Nephron (organoid): ENCODE results near the gene CKS1B.
A peak's percentile ranks its signal among the peaks of the same experiment; 100 is the strongest.

Experiments
- H3K27ac Mint-ChIP-seq, 3 experiments: 2 replicates each; pipeline ENCODE4 v1.8.0; 2020; ENCODE audit warnings: mixed read lengths in 3 of 3, mild to moderate bottlenecking in 2 of 3, moderate library complexity in 1 of 3
- H3K27me3 Mint-ChIP-seq: 2 replicates; pipeline ENCODE4 v1.8.0; 2021; ENCODE audit warnings: low read depth, mild to moderate bottlenecking, moderate library complexity, mixed read lengths
- H3K36me3 Mint-ChIP-seq: 2 replicates; pipeline ENCODE4 v1.8.0; 2020; ENCODE audit warnings: low read depth, mixed read lengths
- H3K4me1 Mint-ChIP-seq: 2 replicates; pipeline ENCODE4 v1.8.0; 2020; ENCODE audit warnings: mixed read lengths
- H3K4me3 Mint-ChIP-seq, 3 experiments: 2 replicates each; pipeline ENCODE4 v1.8.0; 2020; ENCODE audit warnings: mild to moderate bottlenecking in 3 of 3, mixed read lengths in 3 of 3, moderate library complexity in 2 of 3
- H3K9me3 Mint-ChIP-seq: 2 replicates; pipeline ENCODE4 v1.8.0; 2020; ENCODE audit warnings: mixed read lengths
- TF ChIP-seq, protein P1 (sequence below), 3 experiments: fragments of 200-600 bp; sonication (generic); IDR thresholded peaks; one replicate each; pipeline ENCODE4 v1.5.0; 2021; ENCODE audit warnings: antibody characterized with exemption in 3 of 3; ENCODE audit not compliant: unreplicated experiment in 3 of 3

Gene CKS1B

DNA sequence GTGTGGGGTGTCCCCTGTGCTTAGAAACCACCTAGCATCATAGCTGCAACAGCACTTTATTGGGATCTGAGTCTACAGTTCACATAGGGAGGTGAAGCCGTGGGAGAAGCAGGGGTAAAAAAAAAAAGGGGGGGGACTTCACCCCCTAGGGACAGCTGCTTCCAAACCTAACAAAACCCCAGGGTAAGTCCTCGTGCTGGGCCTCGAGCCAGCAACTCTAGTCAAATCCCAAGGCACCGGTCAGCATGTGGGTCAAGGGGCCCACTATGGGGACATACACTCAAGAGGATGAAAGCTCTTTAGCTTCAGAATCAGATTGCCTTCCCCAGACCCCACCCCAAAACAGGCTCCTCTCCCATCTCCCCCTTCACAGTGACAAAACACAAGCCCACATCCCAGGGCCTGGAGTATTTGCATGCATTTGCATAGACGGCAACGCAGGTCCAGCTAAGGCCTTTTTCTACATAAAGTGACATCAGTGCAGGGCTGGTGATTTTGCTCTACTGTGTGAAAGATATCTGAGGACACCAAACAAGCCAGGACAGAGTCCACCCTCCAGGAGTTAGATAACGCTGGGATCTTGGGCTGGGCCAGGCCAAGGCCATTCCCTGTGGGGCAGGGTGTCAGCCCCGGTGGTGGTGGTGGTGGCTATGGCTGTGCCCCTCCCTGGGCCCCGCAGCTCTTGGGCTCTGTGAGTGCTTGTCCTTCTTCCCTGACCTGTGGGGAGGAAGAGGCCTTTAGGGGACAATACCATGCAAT lies 29.9 kb upstream of the CKS1B start:
- peaks cover 32% of the 10 kb centered on the region for H3K4me1 Mint-ChIP-seq
- no peaks in the 10 kb centered on the region for H3K9me3 Mint-ChIP-seq
- peak overlapping the region; percentile 79 to 87 (median 83) for H3K27ac Mint-ChIP-seq
- TF ChIP-seq, protein P1, sequence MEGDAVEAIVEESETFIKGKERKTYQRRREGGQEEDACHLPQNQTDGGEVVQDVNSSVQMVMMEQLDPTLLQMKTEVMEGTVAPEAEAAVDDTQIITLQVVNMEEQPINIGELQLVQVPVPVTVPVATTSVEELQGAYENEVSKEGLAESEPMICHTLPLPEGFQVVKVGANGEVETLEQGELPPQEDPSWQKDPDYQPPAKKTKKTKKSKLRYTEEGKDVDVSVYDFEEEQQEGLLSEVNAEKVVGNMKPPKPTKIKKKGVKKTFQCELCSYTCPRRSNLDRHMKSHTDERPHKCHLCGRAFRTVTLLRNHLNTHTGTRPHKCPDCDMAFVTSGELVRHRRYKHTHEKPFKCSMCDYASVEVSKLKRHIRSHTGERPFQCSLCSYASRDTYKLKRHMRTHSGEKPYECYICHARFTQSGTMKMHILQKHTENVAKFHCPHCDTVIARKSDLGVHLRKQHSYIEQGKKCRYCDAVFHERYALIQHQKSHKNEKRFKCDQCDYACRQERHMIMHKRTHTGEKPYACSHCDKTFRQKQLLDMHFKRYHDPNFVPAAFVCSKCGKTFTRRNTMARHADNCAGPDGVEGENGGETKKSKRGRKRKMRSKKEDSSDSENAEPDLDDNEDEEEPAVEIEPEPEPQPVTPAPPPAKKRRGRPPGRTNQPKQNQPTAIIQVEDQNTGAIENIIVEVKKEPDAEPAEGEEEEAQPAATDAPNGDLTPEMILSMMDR (IDR thresholded peaks at IDR 0.05; ENCODE audit: unreplicated experiment in 3 of 3) = no peak
- H3K36me3 Mint-ChIP-seq = peaks cover 11% of the 10 kb centered on the region
- no peaks in the 10 kb centered on the region for H3K27me3 Mint-ChIP-seq
- H3K4me3 Mint-ChIP-seq = no peak overlapping the region

DNA sequence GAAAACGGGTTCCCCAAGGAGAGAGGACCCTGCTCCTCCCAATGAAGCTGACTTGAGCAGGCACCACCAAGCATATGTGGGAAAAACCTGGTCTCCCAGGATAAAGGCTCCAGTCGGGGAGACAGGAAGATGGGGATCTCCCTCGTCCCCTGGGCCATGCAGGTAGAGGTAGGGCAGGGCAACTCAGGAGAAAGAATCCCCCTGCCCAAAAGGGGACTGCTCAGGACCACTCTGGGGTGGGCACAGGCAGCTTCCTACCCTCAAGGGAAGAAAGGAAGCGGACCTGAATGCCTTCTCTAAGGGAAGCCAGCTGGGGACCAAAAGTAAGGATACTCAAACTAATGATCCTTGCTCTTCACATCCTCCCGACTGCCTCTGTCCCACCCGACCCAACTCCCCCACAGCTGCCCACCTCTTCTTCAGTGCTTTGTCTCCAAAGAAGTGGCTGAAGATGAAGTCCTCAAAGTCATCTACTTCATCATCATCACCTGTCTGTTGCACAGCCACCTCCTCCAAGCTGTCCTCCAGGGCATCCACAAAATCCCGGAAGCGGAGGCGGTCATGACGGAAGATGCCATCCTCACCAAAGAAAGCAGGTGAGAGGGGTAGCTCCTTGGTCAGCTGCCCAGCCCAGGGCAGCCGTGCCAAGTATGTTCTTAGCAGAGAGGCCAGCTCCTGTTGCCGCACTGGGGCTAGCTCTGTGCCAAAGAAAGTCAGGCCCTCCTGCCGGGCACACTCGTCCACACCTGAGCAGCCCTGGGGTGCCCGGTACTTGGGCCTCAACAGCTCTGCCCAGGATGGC lies 29.1 kb upstream of the CKS1B start:
- Mint-ChIP-seq H3K27me3 (no peaks in the 10 kb centered on the region), H3K4me1 (peaks cover 30% of the 10 kb centered on the region), H3K36me3 (peaks cover 11% of the 10 kb centered on the region), H3K9me3 (no peaks in the 10 kb centered on the region), H3K27ac (peak overlapping the region in 2 of 3 experiments; percentile 79 to 87), H3K4me3 (no peak overlapping the region)
- TF ChIP-seq, protein P1 (IDR thresholded peaks at IDR 0.05; ENCODE audit: unreplicated experiment in 3 of 3) = no peak

DNA sequence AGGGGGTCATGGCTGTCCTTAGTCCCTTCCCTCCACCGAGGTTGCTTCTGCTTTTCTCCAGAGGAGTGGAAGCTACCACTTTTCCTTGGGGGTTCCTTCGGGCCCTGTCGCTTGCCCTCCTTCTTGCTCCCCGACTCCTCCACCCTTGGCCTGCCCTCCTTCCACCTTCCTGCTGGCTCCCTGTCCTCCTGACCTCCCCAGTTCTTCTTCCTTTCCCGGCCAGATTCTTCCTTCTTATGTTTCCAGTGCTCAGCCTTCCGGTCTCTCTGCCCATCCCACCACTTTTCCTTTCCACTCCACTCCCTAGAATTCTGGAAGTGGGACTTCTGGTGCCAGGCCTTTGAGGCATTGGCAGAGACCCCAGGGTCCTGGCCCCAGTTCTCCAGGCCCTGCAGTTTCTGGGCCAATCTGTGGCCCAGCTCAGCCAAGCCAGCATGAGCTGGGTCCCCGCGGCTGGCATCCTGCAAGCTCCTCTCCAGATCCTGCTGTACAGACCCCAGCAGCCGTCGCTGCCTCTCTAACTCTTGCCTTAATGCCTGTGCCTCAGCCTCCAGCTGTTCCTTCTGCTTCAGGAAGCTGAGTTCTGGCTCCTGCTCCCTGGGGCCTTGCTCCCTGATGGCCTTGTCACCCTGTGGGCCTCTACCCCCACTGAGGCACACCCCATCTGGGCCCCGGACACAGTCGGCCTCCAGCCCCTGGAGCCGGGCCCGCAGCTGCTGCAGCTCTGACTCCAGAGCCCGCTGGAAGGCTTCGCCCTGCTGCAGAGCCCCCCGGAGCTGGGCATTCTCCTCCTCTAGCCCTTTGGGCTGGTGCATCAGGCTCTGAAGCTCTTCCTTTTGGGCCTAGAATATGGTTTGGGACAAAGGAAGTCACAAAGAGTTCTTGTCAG lies 28.3 kb upstream of the CKS1B start:
- TF ChIP-seq, protein P1 (IDR thresholded peaks at IDR 0.05; ENCODE audit: unreplicated experiment in 3 of 3) = no peak
- H3K4me1 Mint-ChIP-seq = peaks cover 22% of the 10 kb centered on the region
- H3K27me3 Mint-ChIP-seq = no peaks in the 10 kb centered on the region
- H3K27ac Mint-ChIP-seq = peak overlapping the region in 2 of 3 experiments; percentile 5 to 20
- peaks cover 16% of the 10 kb centered on the region for H3K36me3 Mint-ChIP-seq
- H3K4me3 Mint-ChIP-seq = no peak overlapping the region
- H3K9me3 Mint-ChIP-seq = no peaks in the 10 kb centered on the region

DNA sequence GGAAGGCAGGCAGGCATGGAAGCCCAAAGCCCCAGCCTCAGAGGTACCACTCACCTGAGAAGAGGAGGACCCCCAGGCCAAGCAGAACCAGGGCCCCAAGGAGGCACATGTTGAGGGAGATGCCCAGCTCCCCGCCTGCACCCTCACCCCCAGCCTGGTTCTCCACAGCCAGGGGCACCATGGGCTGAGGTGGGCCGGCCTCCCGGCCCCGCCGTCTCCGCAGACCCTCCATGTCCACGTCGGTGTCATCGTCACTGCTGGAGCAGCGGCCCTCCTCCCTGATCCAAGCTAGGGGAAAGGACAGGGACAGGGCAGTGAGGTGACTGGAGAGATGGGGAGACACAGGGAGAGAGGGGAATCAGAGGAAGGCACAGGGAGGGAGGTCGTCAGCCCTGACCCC lies 26.4 kb upstream of the CKS1B start:
- no peaks in the 10 kb centered on the region for H3K9me3 Mint-ChIP-seq
- H3K36me3 Mint-ChIP-seq = peaks cover 16% of the 10 kb centered on the region
- no peaks in the 10 kb centered on the region for H3K27me3 Mint-ChIP-seq
- no peak overlapping the region for H3K27ac Mint-ChIP-seq
- H3K4me1 Mint-ChIP-seq = peaks cover 35% of the 10 kb centered on the region
- no peak overlapping the region for H3K4me3 Mint-ChIP-seq
- TF ChIP-seq, protein P1 (IDR thresholded peaks at IDR 0.05; ENCODE audit: unreplicated experiment in 3 of 3) = no peak

DNA sequence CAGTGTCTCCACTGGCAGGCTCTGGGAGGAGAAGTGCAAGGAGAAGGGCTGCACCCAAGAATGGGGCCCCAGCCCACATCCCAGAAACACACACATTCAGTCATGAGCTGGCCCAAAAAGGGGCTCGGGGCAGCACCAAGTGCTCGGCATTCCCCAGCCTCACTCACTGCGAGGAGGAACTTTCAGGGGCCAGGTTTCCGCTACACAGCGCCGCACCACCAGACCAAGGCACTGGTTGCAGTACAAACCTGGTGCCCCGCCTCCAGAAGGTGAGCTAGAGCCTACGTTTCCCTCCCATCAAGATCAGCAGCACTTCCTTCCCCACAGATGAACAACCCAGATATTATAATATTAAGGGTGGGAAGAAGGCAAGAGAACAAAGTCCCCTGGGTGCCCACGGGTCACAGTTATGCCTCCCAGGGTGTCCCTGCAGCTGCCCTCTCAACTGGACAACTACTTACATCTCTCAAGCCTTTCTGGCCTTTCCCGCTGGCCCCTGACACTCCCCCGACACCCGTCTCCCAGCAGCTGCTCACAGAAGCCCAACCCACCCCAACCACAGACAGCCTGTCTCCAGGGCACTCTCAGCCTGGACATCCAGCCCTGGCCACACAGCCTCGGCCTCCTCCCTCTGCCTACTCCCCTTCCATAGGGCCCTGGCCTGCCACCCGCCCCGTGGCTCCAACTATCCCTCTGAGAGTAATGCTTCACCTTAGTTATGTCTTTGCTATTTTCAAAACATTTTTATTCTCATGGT lies 22.4 kb upstream of the CKS1B start:
- TF ChIP-seq, protein P1 (IDR thresholded peaks at IDR 0.05; ENCODE audit: unreplicated experiment in 3 of 3) = no peak
- H3K4me3 Mint-ChIP-seq = peak overlapping the region; percentile 12 to 46 (median 39)
- H3K36me3 Mint-ChIP-seq = peaks cover 12% of the 10 kb centered on the region
- H3K27ac Mint-ChIP-seq = peak overlapping the region; percentile 21 to 86 (median 84)
- no peaks in the 10 kb centered on the region for H3K9me3 Mint-ChIP-seq
- peaks cover 51% of the 10 kb centered on the region for H3K4me1 Mint-ChIP-seq
- no peaks in the 10 kb centered on the region for H3K27me3 Mint-ChIP-seq
